Erythroblast (primary cell): ENCODE measurements around the gene PAK5.

Source experiments
- GATA1 ChIP-seq: IDR thresholded peaks from 2 replicates; pipeline ENCODE4 v1.6.1; 2011; ENCODE audit warnings: low read depth, mild to moderate bottlenecking, control low read depth, low read length, moderate library complexity
- POLR2A ChIP-seq: IDR thresholded peaks from 2 replicates; pipeline ENCODE4 v1.6.1; 2011; ENCODE audit warnings: mild to moderate bottlenecking, low read length

DNA sequence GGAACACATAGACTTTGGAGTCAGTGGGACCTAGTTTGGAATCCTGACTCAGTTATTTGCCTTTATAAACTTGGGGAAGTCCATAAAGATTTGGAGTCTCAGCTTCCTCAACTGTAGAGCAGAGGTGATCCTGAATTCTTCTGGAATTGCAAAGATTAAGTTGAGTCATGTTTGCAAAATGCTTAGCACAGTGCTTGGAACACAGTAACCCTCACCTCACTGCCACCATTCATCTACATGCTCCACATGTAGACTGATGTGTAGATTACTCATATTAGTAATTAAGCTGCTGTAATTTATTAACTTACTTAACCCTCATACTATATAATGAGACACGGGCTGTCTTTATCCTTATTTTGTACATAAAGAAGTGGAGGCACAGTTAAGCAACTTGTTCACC is 263.0 kb downstream of the PAK5 start:
- no peak for TF ChIP-seq POLR2A
- TF ChIP-seq GATA1: no peak
